Fibroblast of the aortic adventitia (primary cell): ENCODE measurements around the gene AAMP. TPM values are rescaled to one million over a fixed set of nuclear protein-coding genes. Genes with fewer than 3 reads are reported as not detected.
"Not testable (repeated sequence)": the region's sequence is repeated elsewhere in the genome, so short reads cannot be mapped to it uniquely, and the experiment has no call there.

Experiments used
- DNase-seq: peaks from one replicate; pipeline ENCODE4 v3.0.0-alpha.2; 2010; ENCODE audit warnings: low read depth
- H3K4me3 ChIP-seq: 2 replicates; pipeline ENCODE4 v1.5.1; 2011; ENCODE audit warnings: low read depth, mild to moderate bottlenecking, control low read depth, low read length, moderate library complexity
- total RNA-seq: library from RNA; depleted of rRNA; stranded (reverse); fragments of >200 nt; gene quantifications from 2 replicates; pipeline ENCODE4 v1.2.3, GENCODE V29; 2012; ENCODE audit warnings: low replicate concordance
- TF ChIP-seq, protein P1 (sequence below): IDR thresholded peaks from 2 replicates; pipeline ENCODE4 v1.5.1; 2011; ENCODE audit warnings: mild to moderate bottlenecking, low read length, control low read depth, inconsistent platforms; ENCODE audit not compliant: insufficient read depth

AAMP gene
- total RNA-seq, 1 donor, result 64.4 TPM

DNA sequence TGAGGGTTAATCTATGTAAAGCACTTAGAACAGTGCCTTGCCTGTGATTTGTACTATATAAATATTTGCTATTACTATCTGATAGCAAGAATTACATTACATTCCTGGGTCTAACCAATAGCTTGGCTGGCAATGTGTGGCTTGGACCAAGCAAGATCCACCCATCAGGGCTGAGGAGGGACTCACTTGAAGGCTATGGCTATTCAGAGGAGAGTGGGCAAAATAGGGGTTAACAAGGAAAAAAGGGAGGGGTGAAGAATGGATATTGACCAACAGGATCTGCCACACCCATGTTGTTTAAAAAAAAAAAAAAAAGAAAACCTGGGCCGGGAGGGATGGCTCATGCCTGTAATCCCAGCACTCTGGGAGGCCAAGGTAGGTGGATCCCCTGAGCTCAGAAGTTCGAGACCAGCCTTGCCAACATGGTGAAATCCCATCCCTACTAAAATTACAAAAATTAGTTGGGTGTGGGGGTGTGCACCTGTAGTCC lies 42.4 kb upstream of the AAMP start:
- DNase-seq, result no peak

DNA sequence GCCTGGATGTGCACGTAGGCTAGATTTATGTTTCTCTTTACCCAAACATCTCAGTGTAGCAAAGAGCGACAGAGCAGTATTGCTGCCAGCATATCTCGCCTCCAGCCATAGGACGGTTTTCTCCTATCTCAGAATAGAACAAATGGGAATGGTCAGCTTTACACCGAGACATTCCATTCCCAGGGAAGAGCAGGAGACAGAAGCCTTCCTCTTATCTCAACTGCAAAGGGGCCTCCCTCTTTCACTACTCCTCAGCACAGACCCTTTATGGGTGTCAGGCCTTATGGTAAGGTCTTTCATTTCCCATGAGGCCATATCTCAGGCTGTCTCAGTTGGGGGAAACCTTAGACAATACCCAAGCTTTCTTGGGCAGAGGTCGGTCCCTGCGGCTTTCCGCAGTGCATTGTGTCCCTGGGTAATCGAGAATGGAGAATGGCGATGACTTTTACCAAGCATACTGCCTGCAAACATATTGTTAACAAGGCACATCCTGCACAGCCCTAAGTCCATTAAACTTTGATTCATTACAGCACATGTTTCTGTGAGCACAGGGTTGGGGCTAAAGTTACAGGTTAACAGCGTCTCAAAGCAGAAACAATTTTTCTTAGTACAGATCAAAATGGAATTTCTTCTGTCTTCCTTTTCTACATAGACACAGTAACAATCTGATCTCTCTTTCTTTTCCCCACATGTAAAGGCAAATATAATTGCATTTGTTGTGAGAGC lies 41.8 kb upstream of the AAMP start:
- not testable (repeated sequence) for DNase-seq, H3K4me3 ChIP-seq

More for the DNA sequence above, 42.4 kb upstream of the AAMP start:
- TF ChIP-seq, protein P1, sequence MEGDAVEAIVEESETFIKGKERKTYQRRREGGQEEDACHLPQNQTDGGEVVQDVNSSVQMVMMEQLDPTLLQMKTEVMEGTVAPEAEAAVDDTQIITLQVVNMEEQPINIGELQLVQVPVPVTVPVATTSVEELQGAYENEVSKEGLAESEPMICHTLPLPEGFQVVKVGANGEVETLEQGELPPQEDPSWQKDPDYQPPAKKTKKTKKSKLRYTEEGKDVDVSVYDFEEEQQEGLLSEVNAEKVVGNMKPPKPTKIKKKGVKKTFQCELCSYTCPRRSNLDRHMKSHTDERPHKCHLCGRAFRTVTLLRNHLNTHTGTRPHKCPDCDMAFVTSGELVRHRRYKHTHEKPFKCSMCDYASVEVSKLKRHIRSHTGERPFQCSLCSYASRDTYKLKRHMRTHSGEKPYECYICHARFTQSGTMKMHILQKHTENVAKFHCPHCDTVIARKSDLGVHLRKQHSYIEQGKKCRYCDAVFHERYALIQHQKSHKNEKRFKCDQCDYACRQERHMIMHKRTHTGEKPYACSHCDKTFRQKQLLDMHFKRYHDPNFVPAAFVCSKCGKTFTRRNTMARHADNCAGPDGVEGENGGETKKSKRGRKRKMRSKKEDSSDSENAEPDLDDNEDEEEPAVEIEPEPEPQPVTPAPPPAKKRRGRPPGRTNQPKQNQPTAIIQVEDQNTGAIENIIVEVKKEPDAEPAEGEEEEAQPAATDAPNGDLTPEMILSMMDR, result no peak
- H3K4me3 ChIP-seq, result no peak overlapping the region

DNA sequence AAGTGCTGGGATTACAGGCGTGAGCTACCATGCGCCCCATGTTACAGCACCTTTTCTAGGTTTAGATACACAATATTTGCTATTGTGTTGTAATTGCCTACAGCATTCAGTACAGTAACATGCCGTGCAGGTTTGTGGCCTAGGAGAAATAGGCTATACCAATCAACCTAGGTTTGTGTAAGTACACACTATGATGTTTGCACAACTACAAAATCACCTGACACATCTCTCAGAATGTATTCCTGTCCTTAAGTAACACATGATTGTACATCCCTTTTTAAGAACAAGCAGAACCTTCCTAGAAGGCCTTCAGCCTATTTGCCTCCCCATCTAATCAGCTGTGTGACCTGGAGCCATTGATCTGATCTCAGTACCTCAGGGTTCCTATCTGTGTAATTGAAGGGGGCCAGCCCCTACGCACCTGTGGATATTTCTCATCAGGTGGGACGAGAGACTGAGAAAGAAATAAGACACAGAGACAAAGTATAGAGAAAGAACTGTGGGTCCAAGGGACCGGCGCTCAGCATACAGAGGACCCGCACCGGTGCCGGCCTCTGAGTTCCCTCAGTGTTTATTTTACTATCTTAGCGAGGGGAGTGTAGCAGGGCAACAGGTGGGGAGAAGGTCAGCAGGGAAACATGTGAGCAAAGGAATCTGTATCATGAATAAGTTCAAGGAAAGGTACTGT lies 41.1 kb upstream of the AAMP start:
- DNase-seq, result no peak
- TF ChIP-seq, protein P1, result no peak
- no peak overlapping the region for H3K4me3 ChIP-seq

DNA sequence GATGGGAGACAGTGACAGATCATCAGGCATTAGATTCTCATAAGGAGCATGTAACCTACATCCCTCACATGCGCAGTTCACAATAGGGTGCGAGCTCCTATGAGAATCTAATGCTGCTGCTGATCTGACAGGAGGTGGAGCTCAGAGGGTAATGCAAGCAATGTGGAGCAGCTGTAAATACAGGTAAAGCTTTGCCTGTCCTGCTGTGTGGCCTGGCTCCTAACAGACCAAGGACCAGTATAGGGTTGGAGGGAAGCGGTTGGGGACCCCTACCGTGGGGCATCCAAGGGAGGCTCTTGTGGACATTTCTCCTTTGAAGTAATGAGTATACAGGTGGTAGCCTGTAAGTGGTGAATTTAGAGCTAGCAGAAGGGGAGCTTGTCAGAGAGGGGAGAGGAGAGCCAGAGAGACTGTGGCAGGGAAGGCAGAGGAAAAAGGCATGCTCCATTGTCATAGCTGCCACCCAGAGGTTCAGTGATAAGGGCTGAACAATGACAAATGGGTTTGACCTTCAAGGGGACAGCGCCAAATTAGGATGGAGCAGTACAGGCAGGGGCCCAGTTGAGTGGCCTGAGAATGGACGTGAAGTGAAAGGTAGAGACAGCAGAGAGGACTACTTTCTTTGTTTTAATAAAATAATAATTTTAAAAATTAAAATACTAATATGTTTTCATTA lies 37.6 kb upstream of the AAMP start:
- DNase-seq, result no peak
- TF ChIP-seq, protein P1, result no peak
- H3K4me3 ChIP-seq, result no peak overlapping the region

DNA sequence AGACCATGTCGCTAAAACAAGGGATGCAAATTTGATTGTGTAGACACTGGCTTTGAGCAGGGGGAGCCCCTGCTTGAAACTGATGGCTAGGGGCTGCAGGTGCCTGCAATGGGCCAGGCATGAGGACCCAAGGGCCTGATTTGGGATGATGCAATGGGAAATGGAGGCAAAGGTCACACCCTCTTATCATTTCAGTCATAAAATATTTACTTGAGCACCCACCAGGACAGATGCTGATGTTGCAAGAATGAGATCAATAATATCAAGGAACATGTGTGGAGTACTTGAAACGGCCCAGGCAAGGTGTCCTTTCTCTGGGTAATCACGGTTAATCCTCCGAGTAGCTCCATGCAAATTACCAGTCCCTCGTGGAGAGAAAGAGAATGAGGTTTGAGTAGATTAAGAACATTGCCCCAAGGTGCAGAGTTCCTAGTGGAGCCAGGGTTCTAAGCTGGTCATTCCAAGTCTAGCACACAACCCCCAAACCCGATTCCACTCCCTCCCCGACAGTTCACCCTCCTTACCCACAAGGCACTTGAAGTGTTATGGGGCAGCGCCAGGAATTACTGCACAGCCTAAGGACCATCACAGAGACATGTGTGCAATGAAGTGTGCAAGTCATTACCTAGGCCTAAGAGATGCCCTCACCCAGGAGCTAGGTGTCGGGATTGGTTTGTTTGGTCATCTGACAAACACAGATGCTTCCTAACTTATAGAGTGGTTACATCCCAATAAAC lies 36.4 kb upstream of the AAMP start:
- TF ChIP-seq, protein P1, result no peak
- H3K4me3 ChIP-seq, result no peak overlapping the region
- DNase-seq, result no peak

DNA sequence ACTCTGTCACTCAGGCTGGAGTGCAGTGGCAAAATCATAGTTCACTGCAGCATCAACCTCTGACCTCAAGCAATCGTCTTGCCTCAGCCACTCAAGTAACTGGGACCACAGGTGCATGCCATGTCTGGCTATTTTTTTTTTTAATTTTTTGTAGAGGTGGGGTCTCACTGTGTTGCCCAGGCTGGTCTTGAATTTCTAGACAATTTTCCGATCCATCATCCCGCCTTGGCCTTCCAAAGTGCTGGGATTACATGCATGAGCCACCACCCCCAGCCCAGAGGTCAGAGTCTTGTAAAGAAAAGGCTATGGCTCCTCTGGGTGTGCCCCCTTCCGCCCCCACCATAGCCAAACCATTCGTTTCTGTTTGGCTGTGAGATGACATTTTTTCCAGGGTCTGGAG lies 35.4 kb upstream of the AAMP start:
- no peak overlapping the region for H3K4me3 ChIP-seq
- no peak for DNase-seq
- TF ChIP-seq, protein P1, result no peak
